GM12892 (cell line): ENCODE measurements around the gene FDXACB1.

Source experiments
- POLR2A ChIP-seq: IDR thresholded peaks from 2 replicates; pipeline ENCODE4 v1.6.1; 2011; ENCODE audit warnings: low read depth, low read length, control low read depth
- TAF1 ChIP-seq: IDR thresholded peaks from 2 replicates; pipeline ENCODE4 v1.6.1; 2011; ENCODE audit warnings: low read depth, mild to moderate bottlenecking, control low read depth, low read length, borderline replicate concordance

- TF ChIP-seq TAF1 (no peak), POLR2A (no peak)
These were observed 7.2 kb downstream of the FDXACB1 start for GRCh38 chr11:111871693-111872161.
